LNCAP (cell line): ENCODE measurements around the gene FRZB.

Source experiments
- TF ChIP-seq, protein P1 (sequence below): fragments of 450-650 bp; IDR thresholded peaks from 2 replicates; pipeline ENCODE4 v1.5.1; 2017; ENCODE audit warnings: mild to moderate bottlenecking

FRZB gene

DNA sequence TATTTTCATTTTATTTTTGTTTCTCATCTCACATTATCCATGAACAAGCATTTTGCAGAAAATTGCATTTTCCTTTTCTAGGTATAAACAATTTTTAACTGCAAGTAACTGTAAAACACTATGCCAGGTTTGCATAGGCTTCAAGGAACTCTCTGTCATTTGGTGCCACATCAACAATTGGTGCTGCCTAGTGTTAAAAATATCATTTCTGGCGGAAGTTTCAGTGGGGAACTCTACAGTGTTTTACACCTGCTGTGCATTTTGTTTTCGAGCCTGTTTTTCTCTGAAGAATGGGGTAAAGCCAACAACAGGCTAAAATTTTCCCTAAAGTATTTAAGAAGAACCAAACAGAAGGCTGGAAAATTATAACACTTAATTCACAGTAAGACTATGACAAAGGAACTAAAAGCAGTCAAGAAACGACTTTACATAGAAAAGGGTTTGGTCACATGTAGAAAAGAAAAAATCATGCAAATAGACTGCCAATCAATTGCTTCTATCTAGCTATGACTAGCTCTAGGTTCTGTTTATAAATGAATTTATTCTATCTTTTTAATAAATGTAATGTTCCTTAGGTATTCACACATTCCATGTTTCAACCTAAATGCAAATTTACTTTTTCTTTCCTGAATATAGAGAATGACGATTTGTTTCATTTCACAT is 21.4 kb upstream of the FRZB start:
- TF ChIP-seq, protein P1, sequence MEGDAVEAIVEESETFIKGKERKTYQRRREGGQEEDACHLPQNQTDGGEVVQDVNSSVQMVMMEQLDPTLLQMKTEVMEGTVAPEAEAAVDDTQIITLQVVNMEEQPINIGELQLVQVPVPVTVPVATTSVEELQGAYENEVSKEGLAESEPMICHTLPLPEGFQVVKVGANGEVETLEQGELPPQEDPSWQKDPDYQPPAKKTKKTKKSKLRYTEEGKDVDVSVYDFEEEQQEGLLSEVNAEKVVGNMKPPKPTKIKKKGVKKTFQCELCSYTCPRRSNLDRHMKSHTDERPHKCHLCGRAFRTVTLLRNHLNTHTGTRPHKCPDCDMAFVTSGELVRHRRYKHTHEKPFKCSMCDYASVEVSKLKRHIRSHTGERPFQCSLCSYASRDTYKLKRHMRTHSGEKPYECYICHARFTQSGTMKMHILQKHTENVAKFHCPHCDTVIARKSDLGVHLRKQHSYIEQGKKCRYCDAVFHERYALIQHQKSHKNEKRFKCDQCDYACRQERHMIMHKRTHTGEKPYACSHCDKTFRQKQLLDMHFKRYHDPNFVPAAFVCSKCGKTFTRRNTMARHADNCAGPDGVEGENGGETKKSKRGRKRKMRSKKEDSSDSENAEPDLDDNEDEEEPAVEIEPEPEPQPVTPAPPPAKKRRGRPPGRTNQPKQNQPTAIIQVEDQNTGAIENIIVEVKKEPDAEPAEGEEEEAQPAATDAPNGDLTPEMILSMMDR = no peak

DNA sequence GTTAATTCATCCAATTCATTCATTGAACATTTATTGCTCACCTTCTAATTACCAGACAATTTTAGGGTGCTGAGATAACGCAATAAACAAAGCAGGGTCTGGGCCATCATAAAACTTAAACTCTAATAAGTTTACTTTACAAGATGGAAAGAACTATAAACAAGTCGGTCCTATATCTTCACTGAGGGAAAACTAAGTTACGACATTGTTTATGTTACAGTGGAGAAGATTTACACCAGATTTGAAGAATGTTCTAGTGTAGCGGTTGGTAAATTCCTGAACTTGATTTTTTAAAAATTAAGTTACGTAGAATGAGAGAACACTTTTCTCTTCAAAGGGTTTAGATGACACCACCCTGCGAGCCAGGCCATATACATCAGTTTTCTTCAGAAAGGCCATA is 20.7 kb upstream of the FRZB start:
- TF ChIP-seq, protein P1 = no peak

DNA sequence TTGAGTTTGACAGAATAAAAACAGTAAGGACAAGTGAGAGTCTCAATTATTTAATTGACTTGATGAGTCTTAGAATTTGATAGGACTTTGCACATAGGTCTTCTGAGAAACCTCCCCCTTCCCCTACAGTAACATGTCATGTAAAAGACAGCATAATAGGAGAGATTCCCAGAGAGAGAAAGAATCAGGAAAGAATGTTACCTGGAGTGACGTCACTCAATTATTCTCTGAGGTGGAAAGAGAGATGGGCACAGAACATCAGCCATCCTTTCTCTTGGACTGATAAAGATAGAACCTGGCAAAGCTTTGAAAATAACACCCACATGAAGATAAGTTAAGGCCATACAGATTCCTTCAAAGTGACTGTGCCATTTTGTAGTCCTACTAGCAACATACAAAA is 19.3 kb upstream of the FRZB start:
- TF ChIP-seq, protein P1 = no peak

DNA sequence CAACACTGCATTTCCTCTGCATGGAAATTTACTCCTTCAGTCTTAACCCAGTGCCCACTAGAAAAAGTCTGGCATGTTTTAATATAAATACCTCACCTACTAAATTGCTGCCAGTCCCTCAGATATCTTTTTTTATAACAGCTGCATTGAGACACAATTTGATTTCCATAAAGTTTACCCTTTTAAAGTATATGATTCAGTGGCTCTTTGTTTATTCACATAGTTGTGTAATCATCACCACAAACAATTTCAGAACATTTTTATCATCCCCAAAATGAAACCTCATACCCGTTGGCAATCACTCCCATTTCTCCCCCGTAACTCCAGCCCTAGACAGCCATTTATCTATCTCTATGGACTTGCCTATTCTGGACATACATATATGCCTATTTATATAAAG is 17.0 kb upstream of the FRZB start:
- TF ChIP-seq, protein P1 = no peak

DNA sequence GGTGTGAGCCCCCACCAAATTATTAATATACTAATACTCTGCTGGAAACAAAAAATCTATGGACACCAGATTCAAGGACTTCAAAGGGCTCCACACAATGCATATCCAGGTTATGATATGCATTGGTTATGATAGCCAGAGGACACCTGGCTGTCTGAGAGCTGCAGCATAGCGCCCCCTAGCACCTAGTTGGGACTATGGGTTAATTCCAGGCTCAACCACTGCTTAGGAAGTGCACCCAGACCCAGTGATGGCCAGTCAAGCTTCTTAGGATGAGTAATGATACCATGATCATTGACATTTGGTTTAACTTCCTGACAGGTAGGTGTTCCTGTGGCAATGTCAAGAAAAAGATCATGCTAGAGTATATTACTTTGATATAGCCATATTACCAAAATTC is 3.8 kb upstream of the FRZB start:
- TF ChIP-seq, protein P1 = peak; percentile 36; the same call in 1 of the 2 replicates

DNA sequence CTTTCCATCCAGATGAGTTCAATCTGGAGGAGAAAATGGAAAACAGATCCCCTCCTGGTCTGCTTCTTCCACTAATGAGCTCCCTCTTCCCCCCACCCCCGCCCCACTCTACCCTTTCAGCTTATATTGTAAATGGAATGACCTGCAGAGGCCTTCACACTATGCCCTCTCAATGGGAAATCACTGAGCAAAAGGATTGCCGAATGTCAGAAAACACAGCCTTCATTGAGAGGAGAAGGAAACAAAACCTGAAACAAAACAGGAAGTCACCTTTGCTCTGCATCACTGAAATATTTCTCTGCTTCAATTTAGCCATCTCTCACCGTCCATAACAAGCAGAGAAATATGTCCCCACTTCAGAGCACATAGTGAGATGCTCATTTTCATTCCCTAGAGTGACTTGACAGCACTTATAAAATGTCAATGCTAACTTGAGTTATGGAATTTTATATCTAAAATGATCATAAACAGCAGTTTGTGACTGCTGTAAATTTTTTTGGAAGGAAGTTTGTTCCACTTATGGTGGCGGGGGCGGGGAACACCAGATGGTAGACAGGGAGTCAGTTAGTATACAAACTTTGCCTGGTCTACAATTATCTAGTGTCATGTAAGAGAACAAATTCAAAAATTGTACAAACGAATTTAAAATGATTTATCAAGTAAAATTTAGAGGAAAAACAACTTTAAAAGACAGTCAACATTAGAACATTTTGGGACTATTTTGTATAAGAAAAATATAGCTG is 1.8 kb upstream of the FRZB start:
- TF ChIP-seq, protein P1 = no peak

DNA sequence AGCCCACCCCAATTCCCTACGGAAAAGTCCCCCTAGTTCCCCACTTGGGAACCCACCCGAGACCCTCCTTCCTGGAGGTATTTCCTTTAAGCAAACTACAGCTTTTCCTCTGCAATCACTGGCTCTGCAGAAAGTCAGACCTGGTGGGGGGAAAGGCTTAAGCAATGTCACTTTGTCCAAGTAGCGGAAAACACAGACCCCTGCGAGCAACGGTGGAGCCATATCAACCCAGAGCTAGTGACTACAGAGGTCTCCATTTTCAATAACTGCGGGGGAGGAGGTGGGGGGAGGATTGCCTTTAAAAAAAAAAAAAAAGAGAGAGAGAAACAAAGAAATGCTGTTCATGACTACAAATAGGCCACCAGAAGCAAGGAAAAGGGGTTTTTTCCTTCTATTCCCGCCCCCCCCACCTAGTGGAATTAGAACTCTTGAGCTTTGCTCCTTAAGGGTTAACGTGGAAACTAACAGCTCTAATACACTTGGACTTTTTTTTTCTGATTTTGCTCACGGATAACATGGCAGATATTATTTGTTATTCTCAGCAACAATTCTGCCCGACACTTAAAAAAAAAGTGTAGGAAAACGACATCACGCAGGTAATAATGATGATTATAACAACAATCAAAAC is 1.1 kb upstream of the FRZB start:
- TF ChIP-seq, protein P1 = no peak
